HEK293 (cell line): ENCODE results near the gene ERAL1.
"Not testable (repeated sequence)": the region's sequence is repeated elsewhere in the genome, so short reads cannot be mapped to it uniquely, and the experiment has no call there.

ENCODE experiments used
- CTCF ChIA-PET: fragments of 350-600 bp; formaldehyde crosslinking; extraction: SDS; loops from one replicate; lab custom pipeline; 2021; ENCODE audit warnings: antibody characterized with exemption; lab: Yijun Ruan, JAX
- POLR2A ChIA-PET: fragments of 300-600 bp; formaldehyde crosslinking; extraction: SDS; loops from one replicate; lab custom pipeline; 2020; ENCODE audit warnings: antibody characterized with exemption, inconsistent platforms; lab: Yijun Ruan, JAX
- H3K27ac ChIP-seq: fragments of 200-500 bp; sonication (Bioruptor generic); 2 replicates; pipeline ENCODE4 v1.5.1; 2014; ENCODE audit warnings: low read depth, low read length, control low read depth, inconsistent platforms; ENCODE audit errors: extremely low read depth
- H3K36me3 ChIP-seq, 2 experiments: fragments of 200-500 bp in 1 of 2; sonication (Bioruptor generic) in 1 of 2; 1 replicate in 1 of 2; 2 replicates in 1 of 2; pipeline ENCODE4 v1.5.1; 2014 to 2017; ENCODE audit warnings: inconsistent platforms in 2 of 2, low read length in 2 of 2; ENCODE audit not compliant: control insufficient read depth in 2 of 2, insufficient read depth in 1 of 2
- H3K4me1 ChIP-seq: fragments of 200-500 bp; sonication (Bioruptor generic); 2 replicates; pipeline ENCODE4 v1.5.1; 2014; ENCODE audit warnings: mild to moderate bottlenecking, low read length, inconsistent platforms; ENCODE audit not compliant: control insufficient read depth, insufficient read depth
- H3K4me3 ChIP-seq: 2 replicates; pipeline ENCODE4 v1.5.1; 2011; ENCODE audit warnings: low read depth, mild to moderate bottlenecking, control low read depth, low read length, moderate library complexity
- H3K9me3 ChIP-seq: fragments of 200-500 bp; sonication (Bioruptor generic); 2 replicates; pipeline ENCODE4 v1.5.1; 2014; ENCODE audit warnings: low read depth, low read length, inconsistent platforms; ENCODE audit not compliant: control insufficient read depth, insufficient read depth
- EGR2 ChIP-seq: fragments of 450-650 bp; formaldehyde crosslinking; IDR thresholded peaks from 2 replicates; pipeline ENCODE4 v1.5.1; 2016; ENCODE audit warnings: low read depth, missing biosample characterization, missing genetic modification characterization
- GLIS1 ChIP-seq: fragments of 450-650 bp; formaldehyde crosslinking; IDR thresholded peaks from 2 replicates; pipeline ENCODE4 v1.5.1; 2016; ENCODE audit warnings: missing biosample characterization, missing genetic modification characterization
- HOXC10 ChIP-seq: sonication (generic); formaldehyde crosslinking; IDR thresholded peaks from 2 replicates; pipeline ENCODE4 v1.8.1; 2023; ENCODE audit warnings: mild to moderate bottlenecking, missing genetic modification reagents
- SP7 ChIP-seq: fragments of 450-650 bp; formaldehyde crosslinking; IDR thresholded peaks from 2 replicates; pipeline ENCODE4 v1.5.1; 2016; ENCODE audit warnings: missing biosample characterization, missing genetic modification characterization
- ZBTB17 ChIP-seq: fragments of 450-650 bp; formaldehyde crosslinking; IDR thresholded peaks from 2 replicates; pipeline ENCODE4 v1.5.1; 2016; ENCODE audit warnings: missing biosample characterization, missing genetic modification characterization
- ZBTB21 ChIP-seq: fragments of 450-650 bp; formaldehyde crosslinking; IDR thresholded peaks from 2 replicates; pipeline ENCODE4 v1.5.1; 2017; ENCODE audit warnings: missing biosample characterization, missing genetic modification characterization
- ZBTB7A ChIP-seq: fragments of 450-650 bp; formaldehyde crosslinking; IDR thresholded peaks from 2 replicates; pipeline ENCODE4 v1.5.1; 2016; ENCODE audit warnings: low read depth, missing biosample characterization, missing genetic modification characterization
- ZNF10 ChIP-seq: fragments of 450-650 bp; formaldehyde crosslinking; IDR thresholded peaks from 2 replicates; pipeline ENCODE4 v1.5.1; 2017; ENCODE audit warnings: missing biosample characterization, missing genetic modification characterization
- ZNF132 ChIP-seq: fragments of 450-650 bp; formaldehyde crosslinking; IDR thresholded peaks from 2 replicates; pipeline ENCODE4 v1.5.1; 2017; ENCODE audit warnings: missing biosample characterization, missing genetic modification characterization, borderline replicate concordance
- ZNF239 ChIP-seq: fragments of 450-650 bp; formaldehyde crosslinking; IDR thresholded peaks from 2 replicates; pipeline ENCODE4 v1.5.1; 2016; ENCODE audit warnings: missing biosample characterization, missing genetic modification characterization
- ZNF335 ChIP-seq: fragments of 450-650 bp; formaldehyde crosslinking; conservative IDR thresholded peaks from 2 replicates; pipeline ENCODE4 v1.5.1; 2016; ENCODE audit warnings: missing biosample characterization, missing genetic modification characterization
- ZNF585B ChIP-seq: fragments of 450-650 bp; formaldehyde crosslinking; IDR thresholded peaks from 2 replicates; pipeline ENCODE4 v1.5.1; 2016; ENCODE audit warnings: missing biosample characterization, missing genetic modification characterization
- ZNF76 ChIP-seq: fragments of 450-650 bp; formaldehyde crosslinking; IDR thresholded peaks from 2 replicates; pipeline ENCODE4; 2016; ENCODE audit warnings: low read depth, missing biosample characterization, missing genetic modification characterization, borderline replicate concordance
- ZSCAN23 ChIP-seq: fragments of 450-650 bp; formaldehyde crosslinking; IDR thresholded peaks from 2 replicates; pipeline ENCODE4 v1.5.1; 2016; ENCODE audit warnings: missing biosample characterization, missing genetic modification characterization
- TF ChIP-seq, protein P1 (sequence below): fragments of 450-650 bp; formaldehyde crosslinking; IDR thresholded peaks from 2 replicates; pipeline ENCODE4 v1.5.1; 2016; ENCODE audit warnings: missing biosample characterization, missing genetic modification characterization
- TF ChIP-seq, protein P2 (sequence below): fragments of 450-650 bp; formaldehyde crosslinking; IDR thresholded peaks from 2 replicates; pipeline ENCODE4 v1.5.1; 2016; ENCODE audit warnings: missing biosample characterization, missing genetic modification characterization
- TF ChIP-seq, protein P3 (sequence below): fragments of 450-650 bp; formaldehyde crosslinking; IDR thresholded peaks from 2 replicates; pipeline ENCODE4 v1.5.1; 2016; ENCODE audit warnings: missing biosample characterization, missing genetic modification characterization

The ERAL1 gene

DNA sequence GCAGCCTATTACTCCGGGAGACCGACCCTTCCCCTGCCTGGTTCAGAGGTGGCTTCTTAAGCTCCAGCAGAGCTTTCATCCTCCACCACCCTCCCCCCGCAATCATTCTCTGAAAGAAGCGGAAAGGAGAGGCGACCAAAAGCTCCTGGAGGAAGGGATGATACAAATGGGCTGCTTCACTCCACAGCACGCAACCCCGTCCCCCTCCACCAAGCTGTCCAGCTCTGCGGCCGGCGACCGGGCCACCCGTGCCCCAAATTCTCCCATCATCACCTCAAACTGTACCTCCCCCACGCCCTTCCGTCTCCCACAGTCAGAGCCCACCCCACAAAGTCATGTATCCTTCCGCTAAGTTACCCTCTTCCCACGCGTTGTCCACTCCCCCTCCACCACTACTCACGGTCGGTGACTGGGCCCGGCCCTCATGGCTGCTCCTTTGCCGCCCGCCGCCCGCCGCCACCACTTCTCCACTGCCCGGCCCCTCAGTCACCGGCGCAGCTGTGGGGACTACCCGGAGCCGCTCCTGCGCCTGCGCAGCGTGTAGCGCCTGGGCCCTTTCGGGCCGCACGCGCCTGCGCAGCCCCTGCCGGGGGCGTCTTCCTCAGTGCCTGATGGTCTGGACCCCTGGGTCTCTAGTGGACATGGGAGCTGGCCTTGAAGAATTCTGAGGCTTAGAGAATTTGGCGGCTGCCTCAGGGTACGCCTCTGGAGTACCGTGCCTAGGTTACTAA is 12.4 kb upstream of the ERAL1 start, which contains the start of gene FAM222B (continued):
- TF ChIP-seq, protein P1, sequence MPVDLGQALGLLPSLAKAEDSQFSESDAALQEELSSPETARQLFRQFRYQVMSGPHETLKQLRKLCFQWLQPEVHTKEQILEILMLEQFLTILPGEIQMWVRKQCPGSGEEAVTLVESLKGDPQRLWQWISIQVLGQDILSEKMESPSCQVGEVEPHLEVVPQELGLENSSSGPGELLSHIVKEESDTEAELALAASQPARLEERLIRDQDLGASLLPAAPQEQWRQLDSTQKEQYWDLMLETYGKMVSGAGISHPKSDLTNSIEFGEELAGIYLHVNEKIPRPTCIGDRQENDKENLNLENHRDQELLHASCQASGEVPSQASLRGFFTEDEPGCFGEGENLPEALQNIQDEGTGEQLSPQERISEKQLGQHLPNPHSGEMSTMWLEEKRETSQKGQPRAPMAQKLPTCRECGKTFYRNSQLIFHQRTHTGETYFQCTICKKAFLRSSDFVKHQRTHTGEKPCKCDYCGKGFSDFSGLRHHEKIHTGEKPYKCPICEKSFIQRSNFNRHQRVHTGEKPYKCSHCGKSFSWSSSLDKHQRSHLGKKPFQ (tag by site-specific recombination) = no peak
- TF ChIP-seq, protein P2, sequence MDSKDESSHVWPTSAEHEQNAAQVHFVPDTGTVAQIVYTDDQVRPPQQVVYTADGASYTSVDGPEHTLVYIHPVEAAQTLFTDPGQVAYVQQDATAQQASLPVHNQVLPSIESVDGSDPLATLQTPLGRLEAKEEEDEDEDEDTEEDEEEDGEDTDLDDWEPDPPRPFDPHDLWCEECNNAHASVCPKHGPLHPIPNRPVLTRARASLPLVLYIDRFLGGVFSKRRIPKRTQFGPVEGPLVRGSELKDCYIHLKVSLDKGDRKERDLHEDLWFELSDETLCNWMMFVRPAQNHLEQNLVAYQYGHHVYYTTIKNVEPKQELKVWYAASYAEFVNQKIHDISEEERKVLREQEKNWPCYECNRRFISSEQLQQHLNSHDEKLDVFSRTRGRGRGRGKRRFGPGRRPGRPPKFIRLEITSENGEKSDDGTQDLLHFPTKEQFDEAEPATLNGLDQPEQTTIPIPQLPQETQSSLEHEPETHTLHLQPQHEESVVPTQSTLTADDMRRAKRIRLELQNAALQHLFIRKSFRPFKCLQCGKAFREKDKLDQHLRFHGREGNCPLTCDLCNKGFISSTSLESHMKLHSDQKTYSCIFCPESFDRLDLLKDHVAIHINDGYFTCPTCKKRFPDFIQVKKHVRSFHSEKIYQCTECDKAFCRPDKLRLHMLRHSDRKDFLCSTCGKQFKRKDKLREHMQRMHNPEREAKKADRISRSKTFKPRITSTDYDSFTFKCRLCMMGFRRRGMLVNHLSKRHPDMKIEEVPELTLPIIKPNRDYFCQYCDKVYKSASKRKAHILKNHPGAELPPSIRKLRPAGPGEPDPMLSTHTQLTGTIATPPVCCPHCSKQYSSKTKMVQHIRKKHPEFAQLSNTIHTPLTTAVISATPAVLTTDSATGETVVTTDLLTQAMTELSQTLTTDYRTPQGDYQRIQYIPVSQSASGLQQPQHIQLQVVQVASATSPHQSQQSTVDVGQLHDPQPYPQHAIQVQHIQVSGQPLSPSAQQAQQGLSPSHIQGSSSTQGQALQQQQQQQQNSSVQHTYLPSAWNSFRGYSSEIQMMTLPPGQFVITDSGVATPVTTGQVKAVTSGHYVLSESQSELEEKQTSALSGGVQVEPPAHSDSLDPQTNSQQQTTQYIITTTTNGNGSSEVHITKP (tag by site-specific recombination) = peak; percentile 98
- TF ChIP-seq ZNF10 (tag by site-specific recombination) = no peak; the same call in 1 of the 2 replicates
- peak; percentile 38 for TF ChIP-seq ZBTB21 (tag by site-specific recombination)
- TF ChIP-seq ZSCAN23 (tag by site-specific recombination) = peak; percentile 90
- TF ChIP-seq ZNF585B = 0 out of 2 replicates have a peak, but pooled peaks have one; percentile 18

DNA sequence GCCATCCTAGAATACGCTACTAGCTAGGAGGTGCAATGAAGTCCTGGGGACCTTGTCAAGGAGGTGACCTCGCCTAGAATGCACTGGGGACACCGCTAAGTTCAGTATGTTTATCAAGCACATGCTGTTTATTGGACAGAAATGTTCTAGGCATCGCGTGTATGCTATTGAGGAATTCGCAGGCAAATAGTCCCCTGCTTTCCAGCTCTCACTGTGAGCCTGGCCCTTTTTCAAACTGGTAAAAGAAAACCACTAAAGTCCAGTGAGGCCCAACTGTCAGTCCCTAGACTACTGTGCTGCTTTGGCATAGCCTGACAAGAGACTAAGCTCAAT is 11.0 kb upstream of the ERAL1 start:
- H3K4me3 ChIP-seq = no peak overlapping the region
- H3K4me1 ChIP-seq = 0 out of 2 replicates have a peak, but pooled peaks cover 2% of the 10 kb centered on the region
- no peak overlapping the region for H3K27ac ChIP-seq
- TF ChIP-seq GLIS1 (tag by site-specific recombination) (peak; percentile 60), EGR2 (tag by site-specific recombination) (no peak), HOXC10 (CRISPR knock-in tag) (no peak)
- H3K9me3 ChIP-seq = no peaks in the 10 kb centered on the region
- CTCF ChIA-PET = interaction anchor here (0.5 to 6.9 kb wide), 6 partner anchors 13 to 80 kb away, joined by 3 to 52 read pairs (median 4); no protein-coding TSS in a partner anchor
- POLR2A ChIA-PET = interaction anchor here (1.3 to 2.2 kb wide), 3 partner anchors 20 to 115 kb away, joined by 5 to 12 read pairs (median 11); partner anchors contain the start of gene NEK8
- no peaks in the 10 kb centered on the region; a peak in 1 of 3 replicates for H3K36me3 ChIP-seq

DNA sequence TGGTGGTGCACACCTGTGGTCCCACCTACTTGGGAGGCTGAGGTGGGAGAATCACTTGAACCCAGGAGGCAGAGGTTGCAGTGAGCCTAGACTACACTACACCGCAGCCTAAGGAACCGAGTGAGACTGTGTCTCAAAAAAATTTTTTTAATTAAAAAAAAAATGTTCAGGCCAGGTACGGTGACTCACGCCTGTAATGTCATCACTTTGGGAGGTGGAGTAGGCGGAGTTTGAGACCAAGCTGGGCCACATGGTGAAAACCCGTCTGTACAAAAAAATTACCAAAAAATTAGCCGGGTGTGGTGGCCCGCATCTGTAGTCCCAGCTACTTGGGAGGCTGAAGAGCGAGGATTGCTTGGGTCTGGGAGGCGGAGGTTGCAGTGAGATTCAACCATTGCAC is 8.6 kb upstream of the ERAL1 start:
- Histone ChIP-seq H3K4me1 (0 out of 2 replicates have a peak, but pooled peaks cover 2% of the 10 kb centered on the region), H3K4me3 (no peak overlapping the region)
- CTCF ChIA-PET = no interaction called here
- TF ChIP-seq SP7 (tag by site-specific recombination) (no peak), ZNF335 (tag by site-specific recombination) (no peak), ZNF132 (tag by site-specific recombination) (no peak), ZNF76 (no peak), ZBTB17 (no peak), ZNF239 (tag by site-specific recombination) (no peak), ZBTB7A (tag by site-specific recombination) (no peak)
- TF ChIP-seq, protein P3, sequence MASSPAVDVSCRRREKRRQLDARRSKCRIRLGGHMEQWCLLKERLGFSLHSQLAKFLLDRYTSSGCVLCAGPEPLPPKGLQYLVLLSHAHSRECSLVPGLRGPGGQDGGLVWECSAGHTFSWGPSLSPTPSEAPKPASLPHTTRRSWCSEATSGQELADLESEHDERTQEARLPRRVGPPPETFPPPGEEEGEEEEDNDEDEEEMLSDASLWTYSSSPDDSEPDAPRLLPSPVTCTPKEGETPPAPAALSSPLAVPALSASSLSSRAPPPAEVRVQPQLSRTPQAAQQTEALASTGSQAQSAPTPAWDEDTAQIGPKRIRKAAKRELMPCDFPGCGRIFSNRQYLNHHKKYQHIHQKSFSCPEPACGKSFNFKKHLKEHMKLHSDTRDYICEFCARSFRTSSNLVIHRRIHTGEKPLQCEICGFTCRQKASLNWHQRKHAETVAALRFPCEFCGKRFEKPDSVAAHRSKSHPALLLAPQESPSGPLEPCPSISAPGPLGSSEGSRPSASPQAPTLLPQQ = no peak
- TF ChIP-seq, all 188 proteins: peak for 0
- POLR2A ChIA-PET = interaction anchor here (0.6 kb wide), 1 partner anchor 22 kb away, joined by 3 read pairs; no protein-coding TSS in a partner anchor
- no peaks in the 10 kb centered on the region for H3K9me3 ChIP-seq
- no peaks in the 10 kb centered on the region for H3K36me3 ChIP-seq
- no peak overlapping the region for H3K27ac ChIP-seq

DNA sequence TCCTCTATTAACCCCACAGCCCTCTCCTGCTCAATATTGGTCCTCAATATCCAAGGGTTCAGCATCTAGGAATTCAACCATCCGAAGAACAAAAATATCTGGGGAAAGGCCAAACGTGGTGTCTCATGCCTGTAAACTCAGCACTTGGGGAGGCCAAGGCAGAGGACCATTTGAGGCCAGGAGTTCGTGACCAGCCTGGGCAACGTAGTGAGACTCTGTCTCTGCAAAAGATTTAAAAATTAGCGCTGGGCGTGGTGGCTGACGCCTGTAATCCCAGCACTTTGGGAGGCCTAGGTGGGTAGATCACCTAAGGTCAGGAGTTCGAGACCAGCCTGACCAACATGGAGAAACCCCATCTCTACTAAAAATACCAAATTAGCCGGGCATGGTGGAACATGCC is 8.1 kb upstream of the ERAL1 start:
- H3K4me1 ChIP-seq, H3K9me3 ChIP-seq, H3K4me3 ChIP-seq, CTCF ChIA-PET, H3K27ac ChIP-seq, H3K36me3 ChIP-seq: not testable (repeated sequence)
- POLR2A ChIA-PET = interaction anchor here (0.6 kb wide), 1 partner anchor 22 kb away, joined by 3 read pairs; no protein-coding TSS in a partner anchor
